Endothelial cell of umbilical vein (primary cell): Measurements from ENCODE around the gene PGLYRP4. TPM values are rescaled to one million over a fixed set of nuclear protein-coding genes. Genes with fewer than 3 reads are reported as not detected.

Source experiments
- BruUV-seq: library from RNA; stranded (reverse); fragments of 400-500 nt; replicated peaks from 2 replicates; lab custom pipeline; 2021; lab: Mats Ljungman, UMichigan
- CTCF ChIA-PET: fragments of 300-600, 350-600 bp; sonication (Branson Sonifier 250); formaldehyde crosslinking; loops from one replicate; lab custom pipeline; 2021; ENCODE audit warnings: antibody characterized with exemption, inconsistent platforms; lab: Charles Lee
- POLR2A ChIA-PET: fragments of 300-600, 350-600 bp; sonication (Branson Sonifier 250); formaldehyde crosslinking; loops from one replicate; lab custom pipeline; 2021; ENCODE audit warnings: antibody characterized with exemption, inconsistent platforms; lab: Charles Lee
- DNase-seq: peaks from one replicate; pipeline ENCODE4 v3.0.0-alpha.2; 2011; ENCODE audit warnings: low read depth, low spot score
- FAIRE-seq: peaks from 2 replicates; lab custom pipeline; 2011; peaks lifted over from hg19 to GRCh38; lab: Jason Lieb, UNC
- H2AFZ ChIP-seq: 2 replicates; pipeline ENCODE4 v1.6.0; 2012; ENCODE audit warnings: low read depth, low read length, control low read depth, inconsistent platforms
- H3K27ac ChIP-seq: 2 replicates; pipeline ENCODE4 v1.5.1; 2011; ENCODE audit warnings: low read depth, mild to moderate bottlenecking, control low read depth, low read length, moderate library complexity; ENCODE audit not compliant: insufficient read depth
- H3K27me3 ChIP-seq, 2 experiments: 2 replicates each; pipeline versions ENCODE4 v1.6.0 to v1.6.1; 2011; ENCODE audit warnings: low read length in 2 of 2, mixed read lengths in 1 of 2; ENCODE audit not compliant: control insufficient read depth in 2 of 2, insufficient read depth in 2 of 2
- H3K36me3 ChIP-seq, 2 experiments: 2 replicates in 1 of 2; 3 replicates in 1 of 2; pipeline ENCODE4 v1.5.1; 2011; ENCODE audit warnings: low read length in 2 of 2, mild to moderate bottlenecking in 1 of 2, moderate library complexity in 1 of 2; ENCODE audit not compliant: control insufficient read depth in 2 of 2, insufficient read depth in 2 of 2; ENCODE audit errors: extremely low read depth in 1 of 2
- H3K4me1 ChIP-seq: 3 replicates; pipeline ENCODE4 v1.5.1; 2011; ENCODE audit warnings: mild to moderate bottlenecking, low read length; ENCODE audit not compliant: control insufficient read depth, insufficient read depth; ENCODE audit errors: extremely low read depth
- H3K4me2 ChIP-seq: 2 replicates; pipeline ENCODE4 v1.6.1; 2011; ENCODE audit warnings: low read length, control low read depth, mixed read lengths; ENCODE audit not compliant: insufficient read depth
- H3K4me3 ChIP-seq, 3 experiments: fragments of 200-600 bp in 1 of 3; sonication (generic), shearing (Covaris generic) in 1 of 3; replicated peaks in 1 of 3; 2 replicates each; pipeline ENCODE4 v1.5.1; 2011 to 2016; ENCODE audit warnings: control low read depth in 3 of 3, low read length in 3 of 3, mild to moderate bottlenecking in 2 of 3, inconsistent platforms in 1 of 3, low read depth in 1 of 3, moderate library complexity in 1 of 3; ENCODE audit not compliant: insufficient read depth in 1 of 3
- H3K79me2 ChIP-seq: 2 replicates; pipeline ENCODE4 v1.6.0; 2012; ENCODE audit warnings: low read length, inconsistent platforms; ENCODE audit not compliant: control insufficient read depth, insufficient read depth
- H3K9ac ChIP-seq: replicated peaks from 2 replicates; pipeline ENCODE3; 2011; ENCODE audit warnings: low read length, control low read depth; ENCODE audit not compliant: insufficient read depth; ENCODE audit errors: extremely low read depth
- H3K9me1 ChIP-seq: replicated peaks from 3 replicates; pipeline ENCODE4 v1.6.0; 2011; ENCODE audit warnings: mild to moderate bottlenecking, low read length; ENCODE audit not compliant: control insufficient read depth, insufficient read depth; ENCODE audit errors: extremely low read depth
- H3K9me3 ChIP-seq: replicated peaks from 2 replicates; pipeline ENCODE4 v1.5.1; 2012; ENCODE audit warnings: low read length, inconsistent platforms; ENCODE audit not compliant: control insufficient read depth, insufficient read depth
- H4K20me1 ChIP-seq: replicated peaks from 2 replicates; pipeline ENCODE3; 2011; ENCODE audit warnings: mild to moderate bottlenecking, low read length; ENCODE audit not compliant: control insufficient read depth, insufficient read depth; ENCODE audit errors: extremely low read depth
- EZH2 ChIP-seq: IDR thresholded peaks from 2 replicates; pipeline ENCODE4 v1.6.1; 2012; ENCODE audit warnings: borderline replicate concordance, low read depth, mild to moderate bottlenecking, moderate library complexity, low read length, inconsistent platforms; ENCODE audit not compliant: severe bottlenecking
- FOS ChIP-seq: IDR thresholded peaks from 2 replicates; pipeline ENCODE4 v1.6.1; 2011; ENCODE audit warnings: mild to moderate bottlenecking, low read length, moderate library complexity, borderline replicate concordance; ENCODE audit not compliant: insufficient read depth
- GATA2 ChIP-seq: IDR thresholded peaks from 2 replicates; pipeline ENCODE4 v1.7.0; 2011; ENCODE audit warnings: low read depth, mild to moderate bottlenecking, moderate library complexity, mixed read lengths, low read length; ENCODE audit not compliant: insufficient read length, insufficient read depth
- JUN ChIP-seq: IDR thresholded peaks from 2 replicates; pipeline ENCODE4 v1.6.1; 2011; ENCODE audit warnings: borderline replicate concordance, low read depth; ENCODE audit not compliant: insufficient read length, insufficient read depth
- MAX ChIP-seq: IDR thresholded peaks from 2 replicates; pipeline ENCODE4 v1.6.1; 2011; ENCODE audit not compliant: insufficient read depth, insufficient read length
- MYC ChIP-seq: IDR thresholded peaks from one replicate; pipeline ENCODE4 v1.6.1; 2011; ENCODE audit warnings: mild to moderate bottlenecking, low read depth, low read length
- POLR2A ChIP-seq: IDR thresholded peaks from 2 replicates; pipeline ENCODE4 v1.6.1; 2012; ENCODE audit warnings: low read depth, mild to moderate bottlenecking, control low read depth, low read length
- POLR2AphosphoS5 ChIP-seq: IDR thresholded peaks from 2 replicates; pipeline ENCODE4 v1.6.1; 2012; ENCODE audit warnings: low read depth, mild to moderate bottlenecking, control low read depth, low read length, moderate library complexity; ENCODE audit not compliant: insufficient read depth
- dilution Hi-C: fragments of 300-500 bp; cut with MboI; formaldehyde crosslinking; loops from one replicate; pipeline ENCODE4 v1.15.0; 2019; ENCODE audit warnings: low sequenced_read_pairs; ENCODE audit not compliant: extremely low pct_ligation_motif_present
- intact Hi-C: fragments of 100-400 bp; cut with micrococcal nuclease; formaldehyde crosslinking; loops from one replicate; pipeline ENCODE4 v1.10.0; 2022
- polyA plus RNA-seq, 4 experiments: library from polyadenylated mRNA; depleted of rRNA in 3 of 4; stranded (reverse) in 3 of 4; unstranded in 1 of 4; fragments of >200 nt; gene quantifications; 2 replicates each; pipeline versions ENCODE4 v1.2.1 to v1.2.3, GENCODE V29; 2011 to 2012; ENCODE audit warnings: missing spikeins in 1 of 4
- total RNA-seq: library from RNA; stranded (reverse); gene quantifications from 2 replicates; pipeline ENCODE4 v1.2.3, GENCODE V29; 2021
- TF ChIP-seq, protein P1 (sequence below), 2 donors: IDR thresholded peaks; 1 replicate in 1 of 2; 2 replicates in 1 of 2; pipeline ENCODE4 v1.5.1; 2011; ENCODE audit warnings: low read length in 2 of 2, mild to moderate bottlenecking in 2 of 2, moderate library complexity in 2 of 2, control low read depth in 1 of 2, inconsistent platforms in 1 of 2, low read depth in 1 of 2; ENCODE audit not compliant: insufficient read depth in 1 of 2; ENCODE audit errors: extremely low read depth in 1 of 2

PGLYRP4 gene
- total and polyA plus RNA-seq, 2 donors (not counting 3 experiments of a cell fraction or from before 2014, with no cell fraction given), result not detected

GRCh38 chr1:153370146-153370545 lies 21.5 kb upstream of the PGLYRP4 start:
- no peak for FAIRE-seq

DNA sequence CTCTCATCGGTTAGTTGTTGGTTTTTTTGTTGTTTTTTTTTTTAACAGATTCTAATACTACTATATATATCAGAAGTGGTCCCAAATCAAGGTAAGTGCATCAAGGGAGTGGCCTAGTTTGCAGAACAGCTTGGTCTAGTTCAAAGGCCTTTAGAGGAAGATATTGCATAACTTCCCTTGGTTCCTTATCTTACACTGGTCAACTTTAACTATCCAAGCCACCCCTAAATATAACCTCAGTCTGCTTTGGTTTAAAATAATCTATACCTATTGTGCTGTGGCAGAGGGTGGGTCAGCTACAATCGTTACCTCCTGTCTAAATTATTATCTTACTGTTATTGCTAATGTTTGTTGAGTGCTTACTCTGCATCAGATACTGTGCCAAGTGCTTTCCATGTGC lies 19.9 kb upstream of the PGLYRP4 start:
- H3K79me2 ChIP-seq, result no peaks in the 10 kb centered on the region
- dilution Hi-C loops (no loop called here), intact Hi-C loops (no loop called here)
- TF ChIP-seq FOS (no peak), POLR2AphosphoS5 (no peak), GATA2 (no peak), JUN (no peak), MAX (no peak), MYC (no peak), POLR2A (no peak), EZH2 (no peak)
- TF ChIP-seq, protein P1, sequence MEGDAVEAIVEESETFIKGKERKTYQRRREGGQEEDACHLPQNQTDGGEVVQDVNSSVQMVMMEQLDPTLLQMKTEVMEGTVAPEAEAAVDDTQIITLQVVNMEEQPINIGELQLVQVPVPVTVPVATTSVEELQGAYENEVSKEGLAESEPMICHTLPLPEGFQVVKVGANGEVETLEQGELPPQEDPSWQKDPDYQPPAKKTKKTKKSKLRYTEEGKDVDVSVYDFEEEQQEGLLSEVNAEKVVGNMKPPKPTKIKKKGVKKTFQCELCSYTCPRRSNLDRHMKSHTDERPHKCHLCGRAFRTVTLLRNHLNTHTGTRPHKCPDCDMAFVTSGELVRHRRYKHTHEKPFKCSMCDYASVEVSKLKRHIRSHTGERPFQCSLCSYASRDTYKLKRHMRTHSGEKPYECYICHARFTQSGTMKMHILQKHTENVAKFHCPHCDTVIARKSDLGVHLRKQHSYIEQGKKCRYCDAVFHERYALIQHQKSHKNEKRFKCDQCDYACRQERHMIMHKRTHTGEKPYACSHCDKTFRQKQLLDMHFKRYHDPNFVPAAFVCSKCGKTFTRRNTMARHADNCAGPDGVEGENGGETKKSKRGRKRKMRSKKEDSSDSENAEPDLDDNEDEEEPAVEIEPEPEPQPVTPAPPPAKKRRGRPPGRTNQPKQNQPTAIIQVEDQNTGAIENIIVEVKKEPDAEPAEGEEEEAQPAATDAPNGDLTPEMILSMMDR (IDR thresholded peaks at IDR 0.05; ENCODE audit: extremely low read depth in 1 of 2, insufficient read depth in 1 of 2, low read depth in 1 of 2, low read length in 2 of 2), result no peak
- H3K4me1 ChIP-seq, result no peaks in the 10 kb centered on the region
- no peak overlapping the region for H3K4me3 ChIP-seq
- H3K9me3 ChIP-seq, result no peaks in the 10 kb centered on the region
- H3K36me3 ChIP-seq, result no peaks in the 10 kb centered on the region
- H2AFZ ChIP-seq, result no peak overlapping the region
- no peaks in the 10 kb centered on the region for H3K9me1 ChIP-seq
- no peak overlapping the region for H3K27ac ChIP-seq
- no peaks in the 10 kb centered on the region for H4K20me1 ChIP-seq
- DNase-seq (no peak), FAIRE-seq (no peak)
- CTCF ChIA-PET, result no interaction called here
- POLR2A ChIA-PET, result no interaction called here
- no TSS peak for BruUV-seq
- H3K9ac ChIP-seq, result no peak overlapping the region
- no peaks in the 10 kb centered on the region for H3K27me3 ChIP-seq
- no peak overlapping the region for H3K4me2 ChIP-seq

More at GRCh38 chr1:153370146-153370545, 21.5 kb upstream of the PGLYRP4 start:
- H2AFZ ChIP-seq, result no peak overlapping the region
- dilution Hi-C loops, result no loop called here
- no TSS peak for BruUV-seq
- H4K20me1 ChIP-seq, result no peaks in the 10 kb centered on the region
- POLR2A ChIA-PET, result no interaction called here
- H3K36me3 ChIP-seq, result no peaks in the 10 kb centered on the region
- H3K4me1 ChIP-seq, result no peaks in the 10 kb centered on the region
- no peak overlapping the region for H3K4me3 ChIP-seq
- CTCF ChIA-PET, result no interaction called here
- H3K9me3 ChIP-seq, result no peaks in the 10 kb centered on the region
- TF ChIP-seq POLR2A, result no peak
- no peak for TF ChIP-seq POLR2AphosphoS5
- TF ChIP-seq GATA2, result no peak
- no peak for TF ChIP-seq MAX
- no peak for TF ChIP-seq JUN
- H3K27me3 ChIP-seq, result no peaks in the 10 kb centered on the region
- no peak for DNase-seq
- no peaks in the 10 kb centered on the region for H3K9me1 ChIP-seq
- H3K79me2 ChIP-seq, result no peaks in the 10 kb centered on the region
- no peak overlapping the region for H3K4me2 ChIP-seq
- intact Hi-C loops, result no loop called here
- H3K9ac ChIP-seq, result no peak overlapping the region
- H3K27ac ChIP-seq, result no peak overlapping the region
